GM12874 (cell line): ENCODE measurements around the gene CPVL.

Experiments used
- CTCF ChIP-seq: IDR thresholded peaks from 2 replicates; pipeline ENCODE4 v1.5.1; 2011; ENCODE audit warnings: low read depth, mild to moderate bottlenecking, control low read depth, low read length, moderate library complexity; ENCODE audit not compliant: insufficient read depth

The CPVL gene

GRCh38 chr7:29146057-29146706, at the start of gene CPVL:
TSS of gene CPVL (minus strand) at chr7:29146537. CDS start at chr7:29121061, 25,476 bp downstream.
- no peak for TF ChIP-seq CTCF

GRCh38 chr7:29194594-29195427, 48.5 kb upstream of the CPVL start, which contains the start of gene CHN2:
TSS of gene CHN2 (plus strand) at chr7:29194775.
- no peak for TF ChIP-seq CTCF

GRCh38 chr7:29194206-29194593, 47.9 kb upstream of the CPVL start:
- TF ChIP-seq CTCF: no peak

- no peak for TF ChIP-seq CTCF
Observed at GRCh38 chr7:29193316-29194205, 47.2 kb upstream of the CPVL start.

GRCh38 chr7:29192811-29193210, 46.5 kb upstream of the CPVL start:
- no peak for TF ChIP-seq CTCF

- no peak for TF ChIP-seq CTCF
Observed at GRCh38 chr7:29192323-29192722, 46.0 kb upstream of the CPVL start.
